ENCODE data around the gene IRF7. TPM values are rescaled to one million over a fixed set of nuclear protein-coding genes. Genes with fewer than 3 reads are reported as not detected.
A peak's percentile ranks its signal among the peaks of the same experiment; 100 is the strongest.

The IRF7 gene
- total RNA-seq, 1 experiment from 2014 or later, result 11.9 TPM

DNA sequence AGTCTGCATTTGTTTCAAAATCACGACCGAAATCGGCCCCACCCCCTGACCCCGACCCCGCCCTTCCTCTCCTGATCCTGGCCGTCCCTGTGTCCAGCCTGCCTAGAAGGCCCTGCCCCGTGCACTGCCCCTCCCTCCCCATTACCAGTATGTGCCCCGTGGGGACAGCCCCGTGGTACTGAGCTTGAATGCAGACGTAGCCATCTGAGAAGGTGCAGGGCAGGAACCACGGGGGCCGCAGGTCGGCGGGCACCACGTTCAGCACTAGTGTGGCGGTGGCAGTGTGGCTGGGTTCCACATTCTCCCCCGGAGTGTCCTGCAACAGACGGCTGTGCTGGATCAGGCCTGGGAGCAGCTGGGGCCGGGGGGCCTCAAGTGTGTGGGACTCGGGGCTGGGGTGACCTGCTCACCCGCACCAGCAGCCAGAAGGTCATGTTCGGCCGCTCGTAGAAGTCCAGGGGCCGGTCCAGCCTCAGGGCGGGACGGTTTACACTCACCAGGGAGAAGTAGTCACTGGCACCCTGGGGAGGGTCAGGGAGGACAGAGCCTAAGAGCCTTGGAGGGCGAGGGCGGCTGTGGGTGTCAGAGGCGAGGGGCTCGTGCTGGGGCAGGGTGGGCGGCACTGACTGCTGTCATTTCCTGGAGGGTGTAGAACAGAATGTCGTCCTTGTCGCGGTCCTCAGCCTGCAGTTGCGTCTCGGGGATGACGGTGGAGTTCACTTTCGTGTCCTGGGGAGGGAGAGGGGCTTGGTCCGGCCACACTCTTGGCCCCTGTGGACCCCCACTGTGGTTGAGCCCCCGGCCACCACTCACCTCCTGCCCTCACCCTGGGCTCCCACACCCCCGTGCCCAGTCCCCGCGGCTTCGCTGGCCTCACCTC, 5.4 kb upstream of the IRF7 start:
- no peak for DNase-seq (ENCODE audit: low spot score)

DNA sequence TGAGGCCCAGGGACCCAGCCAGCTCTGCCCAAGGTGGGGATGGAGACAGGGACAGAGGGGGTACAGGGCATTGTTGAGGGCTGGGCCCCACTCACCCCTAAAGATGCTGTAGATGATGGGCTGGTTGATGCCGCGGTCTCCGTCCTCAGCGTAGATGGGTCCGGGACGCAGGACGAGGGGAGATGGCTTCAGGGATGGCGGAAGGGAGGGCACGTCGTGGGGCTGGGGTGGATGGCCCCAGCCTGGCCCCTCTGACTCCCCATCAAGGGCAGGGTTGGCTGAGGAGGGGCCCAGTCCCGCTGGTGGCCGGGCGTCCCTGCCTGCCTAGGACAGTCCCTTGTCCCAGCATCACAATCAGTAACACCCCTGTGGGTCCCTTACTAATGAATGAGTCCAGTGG, 4.5 kb upstream of the IRF7 start:
- DNase-seq (ENCODE audit: low spot score), result no peak

DNA sequence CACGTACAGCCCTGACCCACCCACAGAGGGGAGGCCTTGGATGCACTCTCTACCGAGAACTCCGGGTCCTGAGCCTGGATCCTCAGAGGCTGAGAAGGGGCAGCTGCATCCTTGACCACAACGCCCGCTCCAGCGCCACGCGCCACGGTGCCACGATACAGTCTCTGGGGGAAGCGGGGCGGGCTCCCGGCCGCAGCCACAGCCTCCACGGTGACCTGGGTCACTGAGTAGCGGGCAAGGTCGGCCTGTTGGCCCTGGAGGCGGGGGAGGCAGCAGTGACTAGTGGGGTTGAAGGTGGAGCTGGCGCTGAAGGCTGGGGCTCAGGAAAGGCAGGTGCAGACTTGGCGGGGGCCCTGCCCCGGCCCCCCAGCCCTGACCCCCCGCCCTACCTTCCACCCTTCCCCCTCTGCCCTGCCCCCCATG, 3.9 kb upstream of the IRF7 start:
- no peak for DNase-seq (ENCODE audit: low spot score)

DNA sequence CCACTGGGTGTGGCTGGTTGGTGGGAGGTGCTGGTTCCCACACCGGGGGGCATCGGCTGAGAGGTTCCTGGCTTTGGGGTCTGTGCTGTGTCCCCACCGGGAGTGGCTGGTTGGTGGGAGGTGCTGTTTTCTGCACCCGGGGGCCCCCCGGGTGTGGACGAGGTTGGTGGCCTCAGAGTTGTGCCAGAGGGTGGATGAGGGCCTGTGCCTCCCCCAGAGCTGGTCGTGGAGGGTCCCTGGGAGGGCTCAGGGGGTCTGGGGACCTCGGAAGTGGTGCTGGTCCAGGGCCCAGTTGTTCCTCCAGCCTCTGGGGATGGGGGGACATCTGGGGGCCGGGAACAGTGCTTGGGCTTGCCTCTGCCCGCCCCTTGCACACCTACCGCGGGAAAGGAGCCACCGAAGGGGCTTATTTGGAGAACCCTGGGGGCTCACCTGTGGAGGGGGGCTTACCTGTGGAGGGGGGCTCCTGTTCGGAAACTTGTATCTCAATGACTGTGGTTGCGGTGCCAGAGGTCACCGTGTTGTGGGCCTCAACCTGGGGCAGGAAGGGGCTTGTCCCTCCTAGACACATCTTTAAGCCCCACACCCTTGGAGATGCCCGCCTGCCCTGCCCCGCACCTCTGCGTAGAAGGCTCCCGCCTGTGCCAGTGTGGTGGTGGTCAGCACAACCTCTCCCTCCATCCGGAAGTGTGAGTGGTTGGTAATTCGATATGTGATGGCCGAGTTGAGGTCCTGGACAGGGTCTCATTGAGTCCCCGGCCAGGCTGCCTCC, 3.3 kb upstream of the IRF7 start:
- no peak for DNase-seq (ENCODE audit: low spot score)

DNA sequence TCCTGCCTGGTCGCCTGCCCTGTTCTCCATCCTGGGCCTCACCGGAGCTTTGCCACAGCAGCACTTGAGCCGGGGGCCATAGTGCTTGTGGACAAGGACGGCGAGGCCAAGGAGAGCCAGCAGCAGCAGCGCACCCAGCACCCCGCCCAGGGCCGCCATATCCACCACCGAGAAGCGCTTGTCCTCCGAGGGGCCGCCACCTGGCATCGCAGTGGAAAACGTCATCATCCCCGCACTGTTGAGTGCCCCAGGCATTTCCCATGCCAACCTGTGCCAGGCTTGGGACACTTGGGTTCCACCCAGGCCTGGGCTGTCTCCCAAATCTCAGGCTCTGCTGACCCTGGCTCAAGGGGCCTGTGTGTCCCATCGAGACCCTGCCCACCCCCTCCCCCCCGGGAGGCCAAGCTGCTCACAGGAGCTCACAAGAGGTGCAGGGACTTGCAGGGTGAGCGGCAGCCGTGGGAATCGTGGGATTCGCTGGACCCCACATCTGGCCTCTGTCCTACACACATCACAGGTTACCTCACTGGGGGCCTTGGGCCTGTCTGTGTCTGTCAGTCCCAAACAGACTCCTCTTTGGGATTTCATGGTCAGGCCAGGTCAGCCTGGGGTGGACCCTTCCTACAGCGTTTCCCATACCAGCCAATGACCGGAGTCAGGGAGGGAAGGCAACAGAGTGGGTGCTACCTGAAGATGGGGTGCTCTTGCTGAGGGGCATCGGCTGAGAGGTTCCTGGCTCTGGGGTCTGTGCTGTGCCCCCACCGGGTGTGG, 2.3 kb upstream of the IRF7 start:
- DNase-seq (ENCODE audit: low spot score), result no peak

DNA sequence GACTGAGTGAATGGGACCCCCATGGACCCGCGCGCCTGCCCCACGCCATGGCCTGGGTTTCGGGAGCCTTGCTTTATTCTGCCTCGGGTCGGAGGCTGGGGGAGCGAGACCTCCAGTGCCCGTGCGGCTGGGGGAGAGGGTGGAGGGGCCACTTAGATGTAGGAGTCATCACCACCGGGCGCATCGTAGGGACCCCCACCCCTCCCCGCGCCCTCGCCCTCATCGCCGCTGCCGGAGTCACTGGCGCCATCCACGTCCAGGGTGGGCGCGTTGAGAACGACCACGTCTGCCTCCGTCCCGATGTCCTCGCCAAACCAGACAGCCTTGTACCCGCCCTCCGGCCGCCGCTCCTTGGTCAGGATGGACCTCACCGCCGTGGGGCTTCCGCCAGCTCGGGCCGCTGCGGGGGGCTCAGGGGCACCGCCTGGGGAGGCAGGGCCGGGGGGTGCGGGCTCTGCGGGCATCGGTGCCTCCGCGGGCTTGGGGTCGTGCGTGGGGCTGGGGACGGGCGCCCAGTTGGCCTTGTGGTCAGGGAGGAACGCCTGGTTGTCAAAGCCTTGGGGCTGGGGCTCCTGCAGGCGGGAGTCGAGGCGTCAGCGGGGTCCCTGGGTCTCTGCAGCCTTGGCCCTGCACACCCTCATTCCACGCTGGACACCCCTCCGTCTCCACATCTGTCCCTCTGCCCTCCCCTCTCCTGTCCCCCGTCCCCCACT, 1.6 kb upstream of the IRF7 start:
- DNase-seq (ENCODE audit: low spot score), result no peak

DNA sequence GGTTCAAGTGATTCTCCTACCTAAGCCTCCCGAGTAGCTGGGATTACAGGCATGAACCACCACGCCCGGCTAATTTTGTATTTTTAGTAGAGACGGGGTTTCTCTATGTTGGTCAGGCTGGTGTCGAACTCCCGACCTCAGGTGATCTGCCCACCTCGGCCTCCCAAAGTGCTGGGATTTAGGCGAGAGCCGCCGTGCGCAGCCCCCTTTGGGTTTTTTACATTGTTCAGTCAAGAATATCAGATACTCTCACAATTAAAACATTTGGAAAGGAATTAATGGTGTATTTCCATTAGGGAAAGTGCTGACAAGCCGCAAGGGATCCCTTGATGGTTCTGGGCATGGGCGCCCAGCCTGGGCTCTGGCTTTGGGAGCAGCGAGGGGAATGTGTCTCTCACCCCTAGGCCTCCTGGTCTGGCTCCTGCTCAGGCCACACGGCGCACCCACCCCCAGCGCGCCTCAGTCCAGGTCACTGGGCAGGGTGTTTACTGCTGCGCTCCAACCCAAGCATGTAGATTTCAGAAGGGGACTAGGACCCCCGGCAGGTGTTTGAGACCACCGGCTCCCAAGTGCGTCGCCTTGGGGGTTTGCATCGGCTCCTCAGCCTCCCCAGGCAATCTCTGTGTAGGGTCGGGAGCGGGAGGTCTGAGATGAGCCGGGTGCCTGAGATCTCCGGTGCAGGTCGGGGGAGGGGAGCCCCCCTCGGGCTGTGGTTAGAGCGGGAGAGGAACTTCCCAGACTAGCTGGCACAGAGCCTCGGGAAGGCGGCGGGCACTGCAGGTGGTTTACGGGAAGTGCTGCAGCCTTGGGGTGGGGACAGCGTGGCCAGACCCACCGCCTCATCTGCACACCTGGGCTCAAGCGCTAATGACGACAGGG, 809 bp upstream of the IRF7 start:
- DNase-seq (ENCODE audit: low spot score), result no peak

DNA sequence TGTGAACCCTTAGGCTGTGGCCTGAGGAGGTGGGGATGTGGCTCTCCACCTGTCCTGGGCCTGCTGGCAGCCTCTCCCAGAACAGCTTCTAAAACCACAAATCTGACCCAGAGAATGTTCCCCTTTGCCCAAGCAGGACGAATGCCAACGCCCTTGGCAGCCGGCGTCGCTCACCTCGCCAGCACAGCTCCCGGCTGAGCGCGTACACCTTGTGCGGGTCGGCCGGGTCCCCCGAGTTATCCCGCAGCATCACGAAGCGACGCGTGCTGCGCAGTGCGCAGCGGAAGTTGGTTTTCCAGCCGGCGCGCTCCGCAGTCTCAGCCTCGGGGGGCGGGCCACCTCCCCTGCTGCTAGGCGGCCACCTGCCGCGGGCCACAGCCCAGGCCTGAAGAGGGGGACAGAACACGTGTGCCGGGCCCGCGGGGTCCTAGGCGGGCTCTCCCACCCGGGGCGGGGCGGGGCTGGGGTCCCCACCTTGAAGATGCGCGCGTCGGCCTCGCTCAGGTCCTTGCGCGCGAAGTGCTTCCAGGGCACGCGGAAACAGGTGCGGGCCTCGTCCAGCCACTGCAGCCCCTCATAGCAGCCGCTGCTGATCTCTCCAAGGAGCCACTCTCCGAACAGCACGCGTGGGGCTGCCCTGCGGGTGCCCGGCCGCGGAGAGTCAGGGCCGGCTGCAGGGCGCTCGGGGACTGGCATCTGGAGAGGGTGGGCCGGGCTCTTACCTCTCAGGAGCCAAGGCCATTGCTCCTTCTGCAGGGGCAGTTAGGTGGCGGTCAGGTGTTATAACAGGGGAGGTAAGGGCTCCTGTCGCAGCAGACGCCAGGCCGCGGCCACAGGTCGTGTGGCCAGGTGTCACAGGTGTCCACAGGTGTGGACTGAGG, 887 bp downstream of the IRF7 start:
- no peak for DNase-seq (ENCODE audit: low spot score)

DNA sequence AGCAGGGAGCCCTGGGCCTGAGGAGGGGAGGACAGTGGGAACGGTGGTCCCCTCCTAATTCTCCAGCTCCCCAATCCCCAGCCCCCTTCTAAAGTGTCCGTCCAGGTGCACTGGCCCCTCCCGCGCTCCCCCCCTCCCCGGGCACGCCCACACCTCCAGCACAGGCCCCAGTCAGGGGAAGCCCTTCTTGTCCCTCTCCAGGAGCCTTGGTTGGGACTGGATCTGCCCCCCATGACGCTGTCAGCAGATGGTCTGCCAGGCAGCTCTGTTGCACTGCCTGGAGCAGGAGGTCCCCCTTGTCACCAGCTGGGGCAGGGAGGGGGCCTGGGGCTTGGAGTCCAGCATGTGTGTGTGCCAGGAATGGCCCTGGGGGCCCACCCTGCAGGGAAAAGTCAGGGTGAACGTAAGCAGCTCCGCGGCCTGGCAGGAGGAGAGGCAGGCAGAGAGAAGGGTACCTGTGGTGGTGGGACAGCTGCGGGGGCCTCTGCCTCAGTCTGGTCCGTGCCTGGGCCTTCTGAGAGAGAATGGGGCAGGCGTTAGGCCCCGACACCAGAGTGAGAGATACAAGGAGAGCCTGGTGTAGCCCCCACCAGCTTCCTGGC, 1.6 kb downstream of the IRF7 start:
- no peak for DNase-seq (ENCODE audit: low spot score)

DNA sequence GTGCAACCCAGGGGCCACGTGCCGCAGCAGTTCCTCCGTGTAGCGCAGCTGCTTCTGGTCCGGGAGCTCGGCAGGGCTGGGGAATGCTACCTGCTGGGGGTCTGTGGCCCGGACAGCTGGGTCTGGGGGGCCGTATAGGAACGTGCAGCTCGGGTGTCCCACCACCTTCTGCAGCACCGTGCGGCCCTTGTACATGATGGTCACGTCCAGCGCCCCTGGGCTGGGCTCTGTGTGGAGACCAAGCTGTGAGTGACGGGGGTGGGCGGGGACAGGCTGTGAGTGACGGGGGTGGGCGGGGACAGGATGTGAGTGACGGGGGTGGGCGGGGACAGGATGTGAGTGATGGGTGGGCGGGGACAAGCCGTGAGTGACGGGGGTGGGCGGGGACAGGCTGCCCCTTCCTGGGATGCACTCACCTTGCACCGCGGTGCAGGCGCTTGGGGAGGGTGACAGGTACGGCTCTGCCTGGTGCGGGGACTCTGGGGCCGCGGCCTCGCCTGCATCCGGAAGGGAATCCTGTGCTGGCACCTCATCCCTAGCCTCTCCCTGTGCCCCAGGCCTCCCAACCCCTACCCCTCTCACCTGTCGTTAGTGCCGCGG, 2.3 kb downstream of the IRF7 start:
- no peak for DNase-seq (ENCODE audit: low spot score)

DNA sequence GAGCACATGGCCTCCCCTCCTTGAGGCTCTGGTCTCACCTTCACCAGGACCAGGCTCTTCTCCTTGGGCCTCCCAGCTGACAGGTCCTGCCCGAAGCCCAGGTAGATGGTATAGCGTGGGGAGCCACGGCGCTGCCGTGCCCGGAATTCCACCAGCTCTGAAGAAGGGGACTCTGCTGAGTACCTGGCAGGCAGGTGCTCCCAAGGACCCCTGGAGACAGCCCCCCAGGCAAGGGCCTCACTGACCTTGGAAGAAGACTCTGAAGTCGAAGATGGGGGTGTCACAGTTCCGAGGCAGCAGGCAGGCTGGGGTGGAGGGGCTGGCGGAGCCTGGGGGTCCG, 2.8 kb downstream of the IRF7 start:
- DNase-seq (ENCODE audit: low spot score), result no peak

DNA sequence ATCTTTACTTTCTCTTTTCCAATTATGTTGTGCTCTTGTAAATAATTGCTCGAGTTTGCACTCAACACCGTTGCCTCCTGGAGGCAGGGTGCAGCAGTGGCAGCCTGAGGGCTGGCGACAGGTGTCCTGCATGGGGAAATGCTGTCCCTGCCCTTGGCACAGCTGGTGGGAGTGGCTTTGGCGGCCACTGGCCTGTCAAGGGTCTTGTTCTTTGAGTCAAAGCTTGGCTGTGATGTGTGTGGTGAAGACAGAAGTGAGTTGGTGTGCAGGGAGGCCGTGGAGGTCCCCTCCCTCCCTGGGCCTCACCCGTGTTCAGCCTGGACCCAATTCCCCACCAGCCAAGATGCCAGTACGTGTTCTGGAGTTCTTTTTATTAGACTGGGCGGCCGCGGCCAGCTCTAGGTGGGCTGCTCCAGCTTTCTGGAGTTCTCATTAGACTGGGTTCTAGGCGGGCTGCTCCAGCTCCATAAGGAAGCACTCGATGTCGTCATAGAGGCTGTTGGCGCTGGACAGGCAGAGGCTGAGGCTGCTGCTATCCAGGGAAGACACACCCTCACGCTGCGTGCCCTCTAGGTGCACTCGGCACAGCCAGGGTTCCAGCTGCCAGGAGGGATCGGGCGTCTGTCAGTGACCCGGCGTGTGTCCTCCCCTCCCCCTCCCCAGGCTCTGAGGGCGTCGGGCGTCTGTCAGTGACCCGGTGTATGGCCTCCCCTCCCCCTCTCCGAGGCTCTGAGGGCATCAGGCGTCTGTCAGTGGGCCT, 3.4 kb downstream of the IRF7 start:
- peak; percentile 43 for DNase-seq (ENCODE audit: low spot score)

DNA sequence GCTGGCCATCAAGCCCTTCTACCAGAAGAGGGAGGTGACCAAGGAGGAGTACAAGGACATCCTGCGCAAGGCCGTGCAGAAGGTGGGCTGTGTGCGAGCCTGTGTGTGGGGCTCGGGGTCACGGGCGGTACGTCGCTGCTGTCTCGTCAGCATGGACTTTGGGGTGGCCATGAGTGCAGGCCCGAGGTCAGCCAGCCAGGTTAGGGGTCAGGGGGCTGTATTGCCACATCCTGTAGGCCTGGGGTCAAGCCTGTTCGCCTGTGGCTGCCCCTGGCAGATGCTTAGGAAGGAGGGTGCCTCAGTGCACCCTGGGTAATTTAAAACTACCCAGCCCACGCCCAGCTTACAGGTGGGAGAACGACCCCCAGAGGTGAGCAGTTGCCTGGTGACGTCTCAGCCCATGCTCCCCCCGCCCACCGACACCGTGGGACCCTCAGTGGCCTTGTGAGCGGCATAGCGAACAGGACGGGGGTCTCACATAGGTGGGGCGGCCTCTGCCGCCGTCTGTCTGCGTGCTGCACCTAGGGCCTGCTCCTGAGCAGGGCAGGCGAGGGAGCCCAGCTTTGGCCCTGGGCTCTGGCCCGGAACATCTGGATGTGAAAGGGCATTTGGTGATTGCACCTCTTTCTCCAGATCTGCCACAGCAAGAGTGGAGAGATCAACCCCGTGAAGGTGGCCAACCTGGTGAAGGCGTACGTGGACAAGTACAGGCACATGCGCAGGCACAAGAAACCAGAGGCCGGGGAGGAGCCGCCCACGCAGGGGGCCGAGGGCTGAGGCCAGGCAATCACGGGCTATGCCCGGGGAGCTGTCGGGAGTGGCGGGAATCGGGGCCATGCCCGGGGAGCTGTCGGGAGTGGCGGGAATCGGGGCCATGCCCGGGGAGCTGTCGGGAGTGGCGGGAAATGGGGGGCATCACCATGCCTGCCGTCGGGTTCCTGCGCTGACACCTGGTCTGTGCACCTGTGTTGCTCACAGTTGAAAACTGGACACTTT, 4.5 kb downstream of the IRF7 start:
- DNase-seq (ENCODE audit: low spot score), result no peak

DNA sequence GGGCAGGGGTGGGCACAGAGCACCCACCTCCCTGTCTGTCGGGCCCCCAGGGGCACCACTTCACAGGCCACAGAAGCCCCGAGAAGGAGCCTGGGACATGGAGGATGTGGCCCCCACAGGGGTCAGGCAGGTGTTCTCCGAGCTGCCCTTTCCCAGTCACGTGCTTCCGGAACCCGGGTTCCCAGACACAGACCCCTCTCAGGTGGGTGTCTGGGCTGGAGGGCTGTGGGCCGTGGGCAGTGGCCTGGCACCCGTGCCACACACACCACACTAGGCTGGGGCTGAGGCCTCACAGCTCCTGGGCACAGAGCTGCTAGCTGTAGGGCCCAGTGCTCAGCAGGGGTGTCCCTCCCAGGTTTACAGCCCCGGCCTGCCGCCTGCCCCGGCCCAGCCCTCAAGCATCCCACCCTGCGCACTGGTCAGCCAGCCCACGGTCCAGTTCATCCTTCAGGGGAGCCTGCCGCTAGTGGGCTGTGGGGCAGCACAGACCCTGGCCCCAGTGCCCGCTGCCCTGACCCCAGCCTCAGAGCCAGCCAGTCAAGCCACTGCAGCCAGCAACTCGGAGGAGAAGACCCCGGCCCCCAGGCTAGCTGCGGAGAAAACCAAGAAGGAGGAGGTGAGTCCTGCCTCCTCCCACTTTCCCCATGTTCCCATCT, 5.5 kb downstream of the IRF7 start:
- DNase-seq (ENCODE audit: low spot score), result no peak

DNA sequence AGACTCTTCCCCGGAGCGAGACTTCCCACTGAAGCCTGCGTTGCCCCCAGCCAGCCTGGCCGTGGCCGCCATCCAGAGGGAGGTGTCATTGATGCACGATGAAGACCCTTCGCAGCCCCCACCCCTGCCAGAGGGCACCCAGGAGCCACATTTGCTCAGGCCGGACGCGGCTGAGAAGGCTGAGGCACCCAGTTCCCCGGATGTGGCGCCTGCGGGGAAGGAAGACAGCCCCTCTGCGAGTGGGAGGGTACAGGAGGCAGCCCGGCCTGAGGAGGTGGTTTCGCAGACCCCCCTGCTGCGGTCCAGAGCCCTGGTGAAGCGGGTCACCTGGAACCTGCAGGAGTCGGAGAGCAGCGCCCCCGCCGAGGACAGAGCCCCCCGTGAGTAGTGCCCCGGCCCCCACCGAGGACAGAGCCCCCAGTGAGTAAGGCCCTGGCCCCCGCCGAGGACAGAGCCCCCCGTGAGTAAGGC, 6.4 kb downstream of the IRF7 start:
- DNase-seq (ENCODE audit: low spot score), result no peak

DNA sequence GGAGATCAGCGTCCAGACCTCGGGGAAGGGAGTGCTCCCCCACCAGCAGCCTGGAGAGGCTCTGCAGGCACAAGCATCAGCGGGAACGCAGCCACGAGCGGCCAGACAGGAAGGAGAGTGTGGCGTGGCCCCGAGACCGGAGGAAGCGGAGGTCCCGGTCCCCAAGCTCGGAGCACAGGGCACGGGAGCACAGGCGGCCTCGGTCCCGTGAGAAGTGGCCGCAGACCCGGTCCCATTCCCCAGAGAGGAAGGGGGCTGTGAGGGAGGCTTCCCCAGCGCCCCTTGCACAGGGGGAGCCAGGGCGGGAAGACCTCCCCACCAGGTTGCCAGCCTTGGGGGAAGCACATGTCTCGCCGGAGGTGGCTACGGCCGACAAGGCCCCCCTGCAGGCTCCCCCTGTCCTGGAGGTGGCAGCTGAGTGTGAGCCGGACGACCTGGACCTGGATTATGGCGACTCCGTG, 6.9 kb downstream of the IRF7 start:
- no peak for DNase-seq (ENCODE audit: low spot score)

Measured in H4 (cell line).